A549 (cell line): ENCODE data around the gene CFAP92.

ENCODE experiments used
- MAFK ChIP-seq: fragments of 450-650 bp; IDR thresholded peaks from 2 replicates; pipeline ENCODE4 v1.6.1; 2014; ENCODE audit not compliant: partially characterized antibody
- MAZ ChIP-seq: fragments of 150-350 bp; IDR thresholded peaks from 2 replicates; pipeline ENCODE4 v1.6.1; 2014; ENCODE audit warnings: antibody characterized with exemption, low read depth, low read length, borderline replicate concordance
- PHF8 ChIP-seq: fragments of 200-600 bp; sonication (generic); IDR thresholded peaks from 2 replicates; pipeline ENCODE4 v1.6.1; 2016; ENCODE audit warnings: low read depth, mild to moderate bottlenecking, antibody characterized with exemption, moderate library complexity, borderline replicate concordance
- POLR2A ChIP-seq: IDR thresholded peaks from 2 replicates; pipeline ENCODE4 v1.6.1; 2012; ENCODE audit warnings: mild to moderate bottlenecking, low read length
- SREBF2 ChIP-seq: fragments of 450-650 bp; IDR thresholded peaks from 2 replicates; pipeline ENCODE4 v1.6.1; 2014; ENCODE audit warnings: mild to moderate bottlenecking, moderate library complexity
- TF ChIP-seq, protein P1 (sequence below): fragments of >200 bp; sonication (Bioruptor Twin); formaldehyde crosslinking; IDR thresholded peaks from 3 replicates; pipeline ENCODE4 v1.5.1; 2016

DNA sequence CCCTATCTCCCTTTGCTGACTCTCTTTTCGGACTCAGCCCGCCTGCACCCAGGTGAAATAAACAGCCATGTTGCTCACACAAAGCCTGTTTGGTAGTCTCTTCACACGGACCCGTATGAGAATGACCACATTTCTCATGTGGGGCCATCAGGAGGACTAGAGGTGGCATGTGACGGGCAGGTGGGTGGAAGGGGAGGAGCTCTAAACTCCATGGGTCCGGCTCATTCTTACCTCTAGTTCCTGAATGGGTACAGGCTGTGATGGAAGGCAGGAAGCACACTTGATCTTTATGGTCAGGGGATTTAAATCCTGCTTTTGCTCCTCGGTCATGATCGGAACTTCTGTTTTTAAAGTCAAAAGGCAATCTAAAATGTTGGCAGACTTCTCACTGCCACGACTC, 28.6 kb downstream of the CFAP92 start:
- TF ChIP-seq MAFK (no peak), SREBF2 (no peak), MAZ (no peak), PHF8 (no peak), POLR2A (no peak)
- TF ChIP-seq, protein P1, sequence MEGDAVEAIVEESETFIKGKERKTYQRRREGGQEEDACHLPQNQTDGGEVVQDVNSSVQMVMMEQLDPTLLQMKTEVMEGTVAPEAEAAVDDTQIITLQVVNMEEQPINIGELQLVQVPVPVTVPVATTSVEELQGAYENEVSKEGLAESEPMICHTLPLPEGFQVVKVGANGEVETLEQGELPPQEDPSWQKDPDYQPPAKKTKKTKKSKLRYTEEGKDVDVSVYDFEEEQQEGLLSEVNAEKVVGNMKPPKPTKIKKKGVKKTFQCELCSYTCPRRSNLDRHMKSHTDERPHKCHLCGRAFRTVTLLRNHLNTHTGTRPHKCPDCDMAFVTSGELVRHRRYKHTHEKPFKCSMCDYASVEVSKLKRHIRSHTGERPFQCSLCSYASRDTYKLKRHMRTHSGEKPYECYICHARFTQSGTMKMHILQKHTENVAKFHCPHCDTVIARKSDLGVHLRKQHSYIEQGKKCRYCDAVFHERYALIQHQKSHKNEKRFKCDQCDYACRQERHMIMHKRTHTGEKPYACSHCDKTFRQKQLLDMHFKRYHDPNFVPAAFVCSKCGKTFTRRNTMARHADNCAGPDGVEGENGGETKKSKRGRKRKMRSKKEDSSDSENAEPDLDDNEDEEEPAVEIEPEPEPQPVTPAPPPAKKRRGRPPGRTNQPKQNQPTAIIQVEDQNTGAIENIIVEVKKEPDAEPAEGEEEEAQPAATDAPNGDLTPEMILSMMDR = no peak
